GM23338 (cell line): Measurements from ENCODE around the gene TUBGCP2. TPM values are rescaled to one million over a fixed set of nuclear protein-coding genes. Genes with fewer than 3 reads are reported as not detected.

Experiments used
- ATAC-seq: fragments of 200-7000 bp; cut with Tn5 transposase; 3 replicates; pipeline ENCODE4 v1.9.1; 2020
- DNase-seq: peaks from one replicate; pipeline ENCODE4 v3.0.0-alpha.2; 2015; ENCODE audit warnings: low spot score
- H2AFZ ChIP-seq: fragments of 200-600 bp; sonication (generic); 2 replicates; pipeline ENCODE4 v1.8.0; 2016; ENCODE audit warnings: antibody characterized with exemption, mild to moderate bottlenecking, moderate library complexity
- H3F3A ChIP-seq: fragments of 200-600 bp; sonication (generic); replicated peaks from 2 replicates; pipeline ENCODE4 v1.8.0; 2017; ENCODE audit warnings: antibody characterized with exemption, mixed run types, low read depth
- H3K27ac ChIP-seq: fragments of 200-600 bp; sonication (generic); 2 replicates; pipeline ENCODE4 v1.6.1; 2016; ENCODE audit warnings: low read depth
- H3K27me3 ChIP-seq: fragments of 200-600 bp; sonication (generic); 2 replicates; pipeline ENCODE4 v1.8.0; 2016; ENCODE audit warnings: mild to moderate bottlenecking, mixed run types, moderate library complexity; ENCODE audit not compliant: insufficient read depth
- H3K36me3 ChIP-seq: fragments of 200-600 bp; sonication (generic); 2 replicates; pipeline ENCODE4 v1.8.0; 2016; ENCODE audit warnings: mild to moderate bottlenecking; ENCODE audit not compliant: insufficient read depth
- H3K4me1 ChIP-seq: fragments of 200-600 bp; sonication (generic); 2 replicates; pipeline ENCODE4 v1.8.0; 2016; ENCODE audit warnings: mild to moderate bottlenecking, moderate library complexity; ENCODE audit not compliant: insufficient read depth
- H3K4me2 ChIP-seq: fragments of 200-600 bp; sonication (generic); 2 replicates; pipeline ENCODE4 v1.7.1; 2017; ENCODE audit warnings: mixed run types
- H3K4me3 ChIP-seq: fragments of 200-600 bp; sonication (generic); 2 replicates; pipeline ENCODE4 v1.6.1; 2016; ENCODE audit warnings: mixed run types
- H3K79me2 ChIP-seq: fragments of 200-600 bp; sonication (generic); replicated peaks from 2 replicates; pipeline ENCODE4 v1.8.0; 2017; ENCODE audit warnings: mild to moderate bottlenecking; ENCODE audit not compliant: insufficient read depth
- H3K9me2 ChIP-seq: fragments of 200-600 bp; sonication (generic); 2 replicates; pipeline ENCODE4 v1.8.0; 2017; ENCODE audit not compliant: insufficient read depth
- H4K20me1 ChIP-seq: fragments of 200-600 bp; sonication (generic); replicated peaks from 2 replicates; pipeline ENCODE4 v1.8.0; 2017; ENCODE audit warnings: mild to moderate bottlenecking; ENCODE audit not compliant: insufficient read depth
- H3K27ac Mint-ChIP-seq: 2 replicates; pipeline ENCODE4 v1.8.0; 2020; ENCODE audit warnings: inconsistent platforms, mild to moderate bottlenecking, moderate library complexity, mixed read lengths
- H3K27me3 Mint-ChIP-seq: 3 replicates; pipeline ENCODE4 v1.8.0; 2022; ENCODE audit warnings: low read depth, mild to moderate bottlenecking, moderate library complexity, mixed read lengths, inconsistent platforms; ENCODE audit not compliant: insufficient read depth, poor library complexity
- H3K36me3 Mint-ChIP-seq: 3 replicates; pipeline ENCODE4 v1.8.0; 2021; ENCODE audit warnings: low read depth, mild to moderate bottlenecking, inconsistent platforms, moderate library complexity, mixed read lengths
- H3K4me1 Mint-ChIP-seq: 3 replicates; pipeline ENCODE4 v1.8.0; 2020; ENCODE audit warnings: mild to moderate bottlenecking, inconsistent platforms, mixed read lengths
- H3K4me3 Mint-ChIP-seq: 3 replicates; pipeline ENCODE4 v1.8.0; 2021; ENCODE audit warnings: moderate library complexity, mild to moderate bottlenecking, inconsistent platforms, mixed read lengths
- H3K9me3 Mint-ChIP-seq: 3 replicates; pipeline ENCODE4 v1.8.0; 2020; ENCODE audit warnings: moderate library complexity, mild to moderate bottlenecking, inconsistent platforms, mixed read lengths
- JUNB ChIP-seq: IDR thresholded peaks from one replicate; pipeline ENCODE4 v1.6.1; 2016; ENCODE audit warnings: antibody characterized with exemption; ENCODE audit not compliant: unreplicated experiment
- NANOG ChIP-seq: IDR thresholded peaks from 2 replicates; pipeline ENCODE4 v1.6.1; 2016; ENCODE audit warnings: antibody characterized with exemption, borderline replicate concordance
- POLR2AphosphoS5 ChIP-seq: IDR thresholded peaks from 2 replicates; pipeline ENCODE4 v1.6.1; 2016; ENCODE audit warnings: antibody characterized with exemption, low read depth
- REST ChIP-seq: IDR thresholded peaks from one replicate; pipeline ENCODE4 v1.6.1; 2018; ENCODE audit warnings: antibody characterized with exemption; ENCODE audit not compliant: unreplicated experiment
- STAT1 ChIP-seq: IDR thresholded peaks from one replicate; pipeline ENCODE4 v1.6.1; 2016; ENCODE audit warnings: antibody characterized with exemption; ENCODE audit not compliant: unreplicated experiment
- ZNF114 ChIP-seq: fragments of 250-450 bp; sonication (Bioruptor Pico); IDR thresholded peaks from 2 replicates; pipeline ENCODE4 v1.5.0; 2020; ENCODE audit warnings: mild to moderate bottlenecking, moderate library complexity
- ZNF331 ChIP-seq: fragments of 250-450 bp; sonication (Bioruptor Pico); IDR thresholded peaks from 2 replicates; pipeline ENCODE4 v1.5.0; 2020; ENCODE audit warnings: low read depth, mild to moderate bottlenecking, moderate library complexity
- polyA plus RNA-seq: library from polyadenylated mRNA; unstranded; fragments of >200 nt; fragmentation: Nextera tagmentation; extraction: Ambion mirVana; gene quantifications from 2 replicates; pipeline ENCODE4 v1.2.1, GENCODE V29; 2016
- total RNA-seq: library from RNA; depleted of rRNA; stranded (reverse); fragments of >200 nt; shearing (Covaris generic); gene quantifications from 2 replicates; pipeline ENCODE4 v1.2.3, GENCODE V29; 2014
- TF ChIP-seq, protein P1 (sequence below), 2 experiments: fragments of 200-600 bp in 1 of 2; sonication (generic) in 1 of 2; conservative IDR thresholded peaks; 2 replicates each; pipeline versions ENCODE4 v1.5.1 to v1.6.1; 2016 to 2017; ENCODE audit warnings: antibody characterized with exemption in 2 of 2, low read depth in 2 of 2, mild to moderate bottlenecking in 2 of 2, moderate library complexity in 1 of 2
- TF ChIP-seq, protein P2 (sequence below): IDR thresholded peaks from 2 replicates; pipeline ENCODE4 v1.6.1; 2016; ENCODE audit warnings: antibody characterized with exemption

The TUBGCP2 gene
- total and polyA plus RNA-seq, 2 experiments from 2014 or later, result 59.6 to 67.7 TPM

DNA sequence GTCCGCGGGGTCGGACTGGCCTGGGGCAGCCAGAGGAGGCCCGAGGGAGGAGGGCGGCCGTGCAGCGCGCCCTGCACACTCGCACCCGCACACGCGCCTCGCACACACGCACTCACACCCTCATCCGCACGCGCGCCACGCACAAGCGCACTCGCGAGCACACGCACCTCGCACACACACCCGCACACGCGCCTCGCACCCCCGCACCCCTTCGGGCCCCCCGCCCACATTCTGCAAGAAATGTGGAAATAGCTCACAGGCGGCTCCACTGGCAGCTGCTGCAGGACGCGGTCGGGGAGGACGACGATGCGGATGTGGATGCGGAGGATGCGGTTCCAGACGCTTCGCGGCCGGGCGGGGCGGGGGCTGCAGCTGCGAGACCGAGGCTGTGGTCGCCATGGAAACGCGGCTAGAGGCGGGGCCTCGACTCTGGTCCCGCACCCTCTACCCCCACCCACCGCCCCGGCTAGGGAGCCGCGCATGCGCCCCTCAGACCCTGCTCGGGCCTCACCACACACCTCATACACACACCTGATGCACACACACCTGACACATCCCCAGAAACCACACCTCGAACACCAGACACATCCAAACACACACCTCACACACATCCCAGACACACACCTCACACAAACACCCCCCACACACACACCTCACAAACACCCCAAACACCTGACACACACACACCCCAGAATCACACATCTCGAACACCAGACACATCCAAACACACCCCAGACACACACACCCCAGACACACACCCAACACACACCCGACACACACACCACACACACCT is 28.1 kb upstream of the TUBGCP2 start, which contains the start of gene CALY:
Gene CALY, minus strand, starts transcription at position 320 of the 793 bp plus-strand sequence. CDS start 7,907 bp downstream, outside the sequence.
- ATAC-seq (peak; percentile 67), DNase-seq (peak; percentile 82)
- Mint-ChIP-seq H3K27ac (no peak within 1 kb of the TSS), H3K9me3 (peaks cover 20% of the 10 kb centered on the region), H3K4me3 (peak within 1 kb of the TSS; percentile 20; the same call in 1 of the 3 replicates), H3K4me1 (no peaks in the 10 kb centered on the region; the same call in 2 of the 3 replicates), H3K36me3 (no peaks in the 10 kb centered on the region; the same call in 1 of the 3 replicates), H3K27me3 (peaks cover 39% of the 10 kb centered on the region)
- Histone ChIP-seq H3K4me3 (peak within 1 kb of the TSS; percentile 60; the same call in 1 of the 2 replicates), H3K9me2 (no peaks in the 10 kb centered on the region), H2AFZ (no peak within 1 kb of the TSS), H3K27me3 (peaks cover 53% of the 10 kb centered on the region), H3K79me2 (no peaks in the 10 kb centered on the region), H3K36me3 (no peaks in the 10 kb centered on the region), H4K20me1 (no peaks in the 10 kb centered on the region), H3K4me1 (no peaks in the 10 kb centered on the region), H3F3A (0 out of 2 replicates have a peak, but pooled peaks cover 3% of the 10 kb centered on the region), H3K27ac (no peak within 1 kb of the TSS), H3K4me2 (peak within 1 kb of the TSS; percentile 80; the same call in 1 of the 2 replicates)
- TF ChIP-seq POLR2AphosphoS5, result no peak
- TF ChIP-seq, protein P1, sequence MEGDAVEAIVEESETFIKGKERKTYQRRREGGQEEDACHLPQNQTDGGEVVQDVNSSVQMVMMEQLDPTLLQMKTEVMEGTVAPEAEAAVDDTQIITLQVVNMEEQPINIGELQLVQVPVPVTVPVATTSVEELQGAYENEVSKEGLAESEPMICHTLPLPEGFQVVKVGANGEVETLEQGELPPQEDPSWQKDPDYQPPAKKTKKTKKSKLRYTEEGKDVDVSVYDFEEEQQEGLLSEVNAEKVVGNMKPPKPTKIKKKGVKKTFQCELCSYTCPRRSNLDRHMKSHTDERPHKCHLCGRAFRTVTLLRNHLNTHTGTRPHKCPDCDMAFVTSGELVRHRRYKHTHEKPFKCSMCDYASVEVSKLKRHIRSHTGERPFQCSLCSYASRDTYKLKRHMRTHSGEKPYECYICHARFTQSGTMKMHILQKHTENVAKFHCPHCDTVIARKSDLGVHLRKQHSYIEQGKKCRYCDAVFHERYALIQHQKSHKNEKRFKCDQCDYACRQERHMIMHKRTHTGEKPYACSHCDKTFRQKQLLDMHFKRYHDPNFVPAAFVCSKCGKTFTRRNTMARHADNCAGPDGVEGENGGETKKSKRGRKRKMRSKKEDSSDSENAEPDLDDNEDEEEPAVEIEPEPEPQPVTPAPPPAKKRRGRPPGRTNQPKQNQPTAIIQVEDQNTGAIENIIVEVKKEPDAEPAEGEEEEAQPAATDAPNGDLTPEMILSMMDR (conservative IDR thresholded peaks at IDR 0.05; ENCODE audit: low read depth in 2 of 2), result no peak
- TF ChIP-seq, protein P2, sequence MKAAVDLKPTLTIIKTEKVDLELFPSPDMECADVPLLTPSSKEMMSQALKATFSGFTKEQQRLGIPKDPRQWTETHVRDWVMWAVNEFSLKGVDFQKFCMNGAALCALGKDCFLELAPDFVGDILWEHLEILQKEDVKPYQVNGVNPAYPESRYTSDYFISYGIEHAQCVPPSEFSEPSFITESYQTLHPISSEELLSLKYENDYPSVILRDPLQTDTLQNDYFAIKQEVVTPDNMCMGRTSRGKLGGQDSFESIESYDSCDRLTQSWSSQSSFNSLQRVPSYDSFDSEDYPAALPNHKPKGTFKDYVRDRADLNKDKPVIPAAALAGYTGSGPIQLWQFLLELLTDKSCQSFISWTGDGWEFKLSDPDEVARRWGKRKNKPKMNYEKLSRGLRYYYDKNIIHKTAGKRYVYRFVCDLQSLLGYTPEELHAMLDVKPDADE, result no peak
- TF ChIP-seq STAT1, result no peak
- TF ChIP-seq ZNF114 (CRISPR knock-in tag), result no peak

GRCh38 chr10:133336118-133336576 is 27.5 kb upstream of the TUBGCP2 start:
- peak; percentile 20 for ATAC-seq
- H3K4me3 Mint-ChIP-seq, result no peak overlapping the region
- no peaks in the 10 kb centered on the region for H3K79me2 ChIP-seq
- H3K27me3 ChIP-seq, result peaks cover 59% of the 10 kb centered on the region
- peaks cover 17% of the 10 kb centered on the region for H3K9me3 Mint-ChIP-seq
- H3K27ac Mint-ChIP-seq, result no peak overlapping the region
- H3K27ac ChIP-seq, result no peak overlapping the region
- peak overlapping the region; percentile 80; the same call in 1 of the 2 replicates for H3K4me2 ChIP-seq
- H2AFZ ChIP-seq, result no peak overlapping the region
- H3K9me2 ChIP-seq, result no peaks in the 10 kb centered on the region
- 0 out of 2 replicates have a peak, but pooled peaks cover 3% of the 10 kb centered on the region for H3F3A ChIP-seq
- H4K20me1 ChIP-seq, result no peaks in the 10 kb centered on the region
- H3K27me3 Mint-ChIP-seq, result peaks cover 43% of the 10 kb centered on the region
- H3K36me3 ChIP-seq, result no peaks in the 10 kb centered on the region
- no peaks in the 10 kb centered on the region; the same call in 2 of the 3 replicates for H3K4me1 Mint-ChIP-seq
- H3K4me1 ChIP-seq, result no peaks in the 10 kb centered on the region
- H3K4me3 ChIP-seq, result peak overlapping the region; percentile 60; the same call in 1 of the 2 replicates
- DNase-seq, result no peak
- H3K36me3 Mint-ChIP-seq, result no peaks in the 10 kb centered on the region; the same call in 1 of the 3 replicates
- TF ChIP-seq, protein P2, result no peak
- no peak for TF ChIP-seq REST
- TF ChIP-seq ZNF114 (CRISPR knock-in tag), result no peak
- TF ChIP-seq ZNF331, result no peak
- no peak for TF ChIP-seq NANOG
- TF ChIP-seq JUNB, result no peak
